Kidney (tissue), 14 donors: Measurements from ENCODE around the gene PLA2G4D. TPM values are rescaled to one million over a fixed set of nuclear protein-coding genes. Genes with fewer than 3 reads are reported as not detected.

Source experiments
- DNase-seq, 5 donors: peaks; one replicate each; pipeline ENCODE4 v3.0.0-alpha.2; 2013 to 2020
- FAIRE-seq: peaks from 2 replicates; lab custom pipeline; 2012; peaks lifted over from hg19 to GRCh38; lab: Jason Lieb, UNC
- H3K27ac ChIP-seq, 2 donors: one replicate each; pipeline ENCODE4 v1.7.0; 2013; ENCODE audit warnings: low read depth in 2 of 2, low read length in 2 of 2, inconsistent platforms in 1 of 2
- H3K27me3 ChIP-seq: one replicate; pipeline ENCODE4 v1.7.1; 2013; ENCODE audit warnings: low read length, inconsistent platforms; ENCODE audit not compliant: control insufficient read depth, insufficient read depth
- H3K36me3 ChIP-seq, 3 donors: one replicate each; pipeline versions ENCODE4 v1.7.0 to v1.7.1; 2013; ENCODE audit warnings: low read length in 3 of 3, control low read depth in 1 of 3, inconsistent platforms in 1 of 3; ENCODE audit not compliant: insufficient read depth in 3 of 3, control insufficient read depth in 2 of 3
- H3K4me1 ChIP-seq, 3 donors: one replicate each; pipeline versions ENCODE4 v1.7.0 to v1.7.1; 2013; ENCODE audit warnings: low read length in 3 of 3, inconsistent platforms in 1 of 3, low read depth in 1 of 3; ENCODE audit not compliant: control insufficient read depth in 2 of 3, insufficient read depth in 2 of 3
- H3K4me3 ChIP-seq, 3 donors: one replicate each; pipeline versions ENCODE4 v1.7.0 to v1.8.1; 2013; ENCODE audit warnings: low read length in 3 of 3, control low read depth in 1 of 3, inconsistent platforms in 1 of 3
- H3K9ac ChIP-seq, 3 donors: one replicate each; pipeline versions ENCODE4 v1.7.0 to v1.7.1; 2013; ENCODE audit warnings: low read length in 3 of 3, control low read depth in 1 of 3, inconsistent platforms in 1 of 3
- H3K9me3 ChIP-seq, 3 donors: one replicate each; pipeline versions ENCODE4 v1.7.0 to v1.7.1; 2013; ENCODE audit warnings: low read length in 3 of 3, control low read depth in 1 of 3, inconsistent platforms in 1 of 3; ENCODE audit not compliant: control insufficient read depth in 2 of 3, insufficient read depth in 1 of 3
- intact Hi-C: fragments of 100-400 bp; cut with DNase I; formaldehyde crosslinking; loops from one replicate; pipeline ENCODE4 v1.11.1; 2022
- polyA plus RNA-seq: library from polyadenylated mRNA; stranded (reverse); fragments of 350-450 nt; fragmentation: Illumina TruSeq; extraction: RNeasy Lipid Tissue Mini Kit (QIAGEN cat#74804); gene quantifications from one replicate; pipeline ENCODE4 v1.2.3, GENCODE V29; 2014; ENCODE audit warnings: low read depth, low replicate concordance; ENCODE audit not compliant: insufficient read depth
- total RNA-seq: library from RNA; stranded (reverse); fragmentation: NEBNext Ultra II Directional; extraction: Animal tissue kit (Norgen Biotek cat#: 25700); gene quantifications from one replicate; pipeline ENCODE4 v1.2.1, GENCODE V29; 2021
- TF ChIP-seq, protein P1 (sequence below): IDR thresholded peaks from 3 replicates; pipeline ENCODE4 v1.5.1; 2012; ENCODE audit warnings: mild to moderate bottlenecking, moderate library complexity, borderline replicate concordance; ENCODE audit not compliant: insufficient read depth; ENCODE audit errors: extremely low read depth
- donor health status: control.
- donor health status: control.
- donor health status: control.
- donor health status: control.
- donor health status: control.
- donor health status: DM: yes; HTN: yes; CAD: no.
- donor health status: Normal renal cell carcinoma (clear cell type).

PLA2G4D gene
- total and polyA plus RNA-seq, 2 donors from 2014 or later = not detected

DNA sequence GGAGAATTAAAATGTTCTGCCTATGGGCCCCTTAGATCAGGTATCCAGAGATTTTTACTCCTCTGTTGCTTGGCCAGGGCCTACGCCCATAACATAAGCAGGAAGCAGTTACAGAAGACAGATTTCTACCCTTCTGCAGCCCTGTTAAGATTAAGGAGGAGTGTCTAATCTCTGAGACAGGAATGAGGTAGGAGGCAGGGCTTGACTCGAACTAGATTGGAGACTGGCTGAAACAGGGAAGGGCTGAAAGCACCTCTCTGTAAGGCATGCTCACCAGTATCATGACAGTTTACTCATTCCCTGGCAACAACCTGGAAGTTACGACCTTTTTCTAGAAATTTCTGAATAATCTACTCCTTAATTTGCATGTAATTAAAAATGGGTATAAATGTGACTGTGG lies 16.7 kb downstream of the PLA2G4D start:
- intact Hi-C loops = no loop called here
- H3K4me3 ChIP-seq = no peak overlapping the region
- no peaks in the 10 kb centered on the region for H3K27me3 ChIP-seq
- FAIRE-seq (no peak), DNase-seq (no peak)
- H3K4me1 ChIP-seq = no peaks in the 10 kb centered on the region
- TF ChIP-seq, protein P1, sequence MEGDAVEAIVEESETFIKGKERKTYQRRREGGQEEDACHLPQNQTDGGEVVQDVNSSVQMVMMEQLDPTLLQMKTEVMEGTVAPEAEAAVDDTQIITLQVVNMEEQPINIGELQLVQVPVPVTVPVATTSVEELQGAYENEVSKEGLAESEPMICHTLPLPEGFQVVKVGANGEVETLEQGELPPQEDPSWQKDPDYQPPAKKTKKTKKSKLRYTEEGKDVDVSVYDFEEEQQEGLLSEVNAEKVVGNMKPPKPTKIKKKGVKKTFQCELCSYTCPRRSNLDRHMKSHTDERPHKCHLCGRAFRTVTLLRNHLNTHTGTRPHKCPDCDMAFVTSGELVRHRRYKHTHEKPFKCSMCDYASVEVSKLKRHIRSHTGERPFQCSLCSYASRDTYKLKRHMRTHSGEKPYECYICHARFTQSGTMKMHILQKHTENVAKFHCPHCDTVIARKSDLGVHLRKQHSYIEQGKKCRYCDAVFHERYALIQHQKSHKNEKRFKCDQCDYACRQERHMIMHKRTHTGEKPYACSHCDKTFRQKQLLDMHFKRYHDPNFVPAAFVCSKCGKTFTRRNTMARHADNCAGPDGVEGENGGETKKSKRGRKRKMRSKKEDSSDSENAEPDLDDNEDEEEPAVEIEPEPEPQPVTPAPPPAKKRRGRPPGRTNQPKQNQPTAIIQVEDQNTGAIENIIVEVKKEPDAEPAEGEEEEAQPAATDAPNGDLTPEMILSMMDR = no peak
- no peaks in the 10 kb centered on the region for H3K36me3 ChIP-seq
- H3K27ac ChIP-seq = no peak overlapping the region
- H3K9ac ChIP-seq = no peak overlapping the region
- H3K9me3 ChIP-seq = no peaks in the 10 kb centered on the region

DNA sequence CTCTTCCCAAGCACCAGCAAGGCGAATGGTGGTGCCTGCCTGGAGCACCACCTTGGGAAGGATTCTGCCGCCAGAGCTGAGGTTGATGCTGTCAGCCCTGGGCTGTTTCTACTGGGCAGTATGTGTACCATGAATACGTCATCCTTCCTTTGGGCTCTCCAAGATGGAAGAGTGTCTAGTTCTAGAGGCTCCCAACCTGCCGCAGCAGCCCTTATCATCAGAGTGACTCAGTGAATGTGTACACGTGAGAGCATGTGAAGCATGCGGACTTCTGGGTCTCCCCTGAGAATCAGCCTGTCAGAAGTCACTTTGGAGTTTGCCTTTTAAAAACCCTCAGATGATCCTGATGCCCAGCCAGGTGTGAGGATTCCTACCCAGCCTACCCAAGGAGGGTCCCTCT lies 20.9 kb downstream of the PLA2G4D start:
- no peaks in the 10 kb centered on the region for H3K27me3 ChIP-seq
- no peak for FAIRE-seq
- intact Hi-C loops = no loop called here
- H3K4me3 ChIP-seq = no peak overlapping the region
- no peak overlapping the region for H3K9ac ChIP-seq
- H3K4me1 ChIP-seq = no peaks in the 10 kb centered on the region
- DNase-seq = no peak
- H3K36me3 ChIP-seq = no peaks in the 10 kb centered on the region
- no peaks in the 10 kb centered on the region for H3K9me3 ChIP-seq
- H3K27ac ChIP-seq = no peak overlapping the region
- TF ChIP-seq, protein P1 = no peak

GRCh38 chr15:42072141-42072685 lies 22.1 kb downstream of the PLA2G4D start:
- FAIRE-seq (no peak), DNase-seq (no peak)
- Histone ChIP-seq H3K27me3 (no peaks in the 10 kb centered on the region), H3K4me3 (no peak overlapping the region), H3K27ac (no peak overlapping the region), H3K36me3 (no peaks in the 10 kb centered on the region), H3K4me1 (no peaks in the 10 kb centered on the region), H3K9ac (no peak overlapping the region), H3K9me3 (no peaks in the 10 kb centered on the region)
- TF ChIP-seq, protein P1 = no peak
- intact Hi-C loops = no loop called here

DNA sequence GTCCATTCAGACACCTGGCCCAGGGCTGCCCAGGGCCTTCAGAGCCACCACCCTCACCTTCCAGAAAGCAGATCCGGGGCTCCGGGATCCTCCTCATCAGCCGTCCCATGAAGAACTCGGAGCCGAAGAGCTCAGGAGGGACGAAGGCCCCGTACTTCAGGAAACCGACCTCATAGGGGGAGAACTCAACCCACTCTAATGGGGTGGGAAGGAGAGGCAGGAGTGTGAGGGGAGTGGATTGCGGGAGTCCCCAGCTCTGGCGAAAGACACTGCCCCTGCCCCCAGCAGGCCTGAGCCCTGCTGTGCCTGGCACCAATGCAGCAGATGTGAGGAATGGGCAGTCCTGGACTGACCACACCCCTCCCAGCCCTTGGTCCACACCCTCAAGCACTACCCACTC lies 22.6 kb downstream of the PLA2G4D start:
- H3K9me3 ChIP-seq = no peaks in the 10 kb centered on the region
- no peaks in the 10 kb centered on the region for H3K27me3 ChIP-seq
- no peak overlapping the region for H3K27ac ChIP-seq
- H3K4me1 ChIP-seq = no peaks in the 10 kb centered on the region
- no peak overlapping the region for H3K4me3 ChIP-seq
- TF ChIP-seq, protein P1 = no peak
- DNase-seq (no peak), FAIRE-seq (no peak)
- H3K9ac ChIP-seq = no peak overlapping the region
- intact Hi-C loops = no loop called here
- no peaks in the 10 kb centered on the region for H3K36me3 ChIP-seq
